HepG2 (cell line): ENCODE data around the gene IQSEC1. TPM values are rescaled to one million over a fixed set of nuclear protein-coding genes. Genes with fewer than 3 reads are reported as not detected.

ENCODE experiments used
- ATF2 ChIP-seq: sonication (generic); formaldehyde crosslinking; IDR thresholded peaks from 2 replicates; pipeline ENCODE4 v1.4.0; 2020; ENCODE audit warnings: missing genetic modification reagents
- CEBPG ChIP-seq: IDR thresholded peaks from 2 replicates; pipeline ENCODE4 v1.6.1; 2016
- DRAP1 ChIP-seq: IDR thresholded peaks from 2 replicates; pipeline ENCODE4 v1.6.1; 2016; ENCODE audit warnings: missing genetic modification reagents, missing compliant biosample characterization
- GRHL1 ChIP-seq: sonication (generic); formaldehyde crosslinking; conservative IDR thresholded peaks from 2 replicates; pipeline ENCODE4 v1.8.0; 2022; ENCODE audit warnings: missing genetic modification reagents
- KMT2B ChIP-seq: IDR thresholded peaks from 2 replicates; pipeline ENCODE4 v1.6.1; 2016; ENCODE audit warnings: missing genetic modification reagents, missing compliant biosample characterization
- PAX8 ChIP-seq: sonication (generic); formaldehyde crosslinking; IDR thresholded peaks from 2 replicates; pipeline ENCODE4 v1.8.0; 2022; ENCODE audit warnings: mild to moderate bottlenecking, missing genetic modification reagents, borderline replicate concordance
- PREB ChIP-seq: sonication (generic); formaldehyde crosslinking; IDR thresholded peaks from 2 replicates; pipeline ENCODE4 v1.4.0; 2020; ENCODE audit warnings: missing genetic modification reagents
- SOX13 ChIP-seq, 3 experiments: fragments of 450-650 bp in 1 of 3; sonication (generic) in 1 of 3; formaldehyde crosslinking in 1 of 3; IDR thresholded peaks in 2 of 3; conservative IDR thresholded peaks in 1 of 3; 2 replicates each; pipeline versions ENCODE4 v1.5.0 to v1.6.1; 2016 to 2020; ENCODE audit warnings: antibody characterized with exemption in 1 of 3, mild to moderate bottlenecking in 1 of 3, missing compliant biosample characterization in 1 of 3, missing genetic modification reagents in 1 of 3, moderate library complexity in 1 of 3
- TRIM24 ChIP-seq: sonication (generic); formaldehyde crosslinking; IDR thresholded peaks from 2 replicates; pipeline ENCODE4 v1.8.0; 2022; ENCODE audit warnings: mild to moderate bottlenecking, missing genetic modification reagents
- ZBTB38 ChIP-seq: sonication (generic); formaldehyde crosslinking; IDR thresholded peaks from 2 replicates; pipeline ENCODE4 v1.5.1; 2020; ENCODE audit warnings: mild to moderate bottlenecking, missing genetic modification reagents
- ZFAT ChIP-seq: sonication (generic); formaldehyde crosslinking; conservative IDR thresholded peaks from 2 replicates; pipeline ENCODE4 v1.8.1; 2023; ENCODE audit warnings: missing genetic modification reagents, inconsistent platforms
- ZFP37 ChIP-seq: sonication (generic); formaldehyde crosslinking; IDR thresholded peaks from 2 replicates; pipeline ENCODE4 v1.4.0; 2020; ENCODE audit warnings: missing genetic modification reagents, borderline replicate concordance
- ZNF251 ChIP-seq: sonication (generic); formaldehyde crosslinking; IDR thresholded peaks from 2 replicates; pipeline ENCODE4 v1.9.0; 2021; ENCODE audit warnings: mild to moderate bottlenecking, missing genetic modification reagents
- ZNF296 ChIP-seq: sonication (generic); formaldehyde crosslinking; conservative IDR thresholded peaks from 2 replicates; pipeline ENCODE4 v1.5.0; 2020; ENCODE audit warnings: mild to moderate bottlenecking, missing genetic modification reagents
- ZNF333 ChIP-seq: sonication (generic); formaldehyde crosslinking; IDR thresholded peaks from 2 replicates; pipeline ENCODE4 v1.4.0; 2020; ENCODE audit warnings: mild to moderate bottlenecking, missing genetic modification reagents, borderline replicate concordance
- ZNF343 ChIP-seq: sonication (generic); formaldehyde crosslinking; IDR thresholded peaks from 2 replicates; pipeline ENCODE4 v1.4.0; 2020; ENCODE audit warnings: mild to moderate bottlenecking, missing genetic modification reagents
- ZNF430 ChIP-seq: sonication (generic); formaldehyde crosslinking; IDR thresholded peaks from 2 replicates; pipeline ENCODE4 v1.9.0; 2021; ENCODE audit warnings: mild to moderate bottlenecking, missing genetic modification reagents
- ZNF546 ChIP-seq: sonication (generic); formaldehyde crosslinking; conservative IDR thresholded peaks from 2 replicates; pipeline ENCODE4 v1.8.1; 2023; ENCODE audit warnings: mild to moderate bottlenecking, missing genetic modification reagents
- ZNF615 ChIP-seq: sonication (generic); formaldehyde crosslinking; IDR thresholded peaks from 2 replicates; pipeline ENCODE4 v1.5.0; 2020; ENCODE audit warnings: mild to moderate bottlenecking, missing genetic modification reagents, borderline replicate concordance
- ZNF780A ChIP-seq: sonication (generic); formaldehyde crosslinking; IDR thresholded peaks from 2 replicates; pipeline ENCODE4 v1.8.0; 2022; ENCODE audit warnings: mild to moderate bottlenecking, missing genetic modification reagents, moderate library complexity
- polyA plus RNA-seq, 8 experiments: library from polyadenylated mRNA; depleted of rRNA in 3 of 8; stranded (reverse) in 7 of 8; unstranded in 1 of 8; fragments of >200 nt; fragmentation: Illumina TruSeq in 4 of 8; extraction: Trizol in 4 of 8; gene quantifications; 2 replicates each; pipeline versions ENCODE4 v1.2.1 to v1.2.3, GENCODE V29; 2011 to 2016; ENCODE audit warnings: low read depth in 4 of 8, missing spikeins in 1 of 8, mixed read lengths in 1 of 8; ENCODE audit not compliant: insufficient read depth in 1 of 8
- total RNA-seq, 5 experiments: library from RNA; depleted of rRNA; stranded (reverse); fragments of >200 nt; fragmentation: Illumina TruSeq; extraction: Trizol; gene quantifications; 2 replicates each; pipeline ENCODE4 v1.2.3, GENCODE V29; 2016; ENCODE audit warnings: low read depth in 1 of 5

The IQSEC1 gene
- total and polyA plus RNA-seq, 2 of the 13 experiments (the other 11 are each of a cell fraction or from before 2014, with no cell fraction given) = 17.4 to 20.2 TPM

DNA sequence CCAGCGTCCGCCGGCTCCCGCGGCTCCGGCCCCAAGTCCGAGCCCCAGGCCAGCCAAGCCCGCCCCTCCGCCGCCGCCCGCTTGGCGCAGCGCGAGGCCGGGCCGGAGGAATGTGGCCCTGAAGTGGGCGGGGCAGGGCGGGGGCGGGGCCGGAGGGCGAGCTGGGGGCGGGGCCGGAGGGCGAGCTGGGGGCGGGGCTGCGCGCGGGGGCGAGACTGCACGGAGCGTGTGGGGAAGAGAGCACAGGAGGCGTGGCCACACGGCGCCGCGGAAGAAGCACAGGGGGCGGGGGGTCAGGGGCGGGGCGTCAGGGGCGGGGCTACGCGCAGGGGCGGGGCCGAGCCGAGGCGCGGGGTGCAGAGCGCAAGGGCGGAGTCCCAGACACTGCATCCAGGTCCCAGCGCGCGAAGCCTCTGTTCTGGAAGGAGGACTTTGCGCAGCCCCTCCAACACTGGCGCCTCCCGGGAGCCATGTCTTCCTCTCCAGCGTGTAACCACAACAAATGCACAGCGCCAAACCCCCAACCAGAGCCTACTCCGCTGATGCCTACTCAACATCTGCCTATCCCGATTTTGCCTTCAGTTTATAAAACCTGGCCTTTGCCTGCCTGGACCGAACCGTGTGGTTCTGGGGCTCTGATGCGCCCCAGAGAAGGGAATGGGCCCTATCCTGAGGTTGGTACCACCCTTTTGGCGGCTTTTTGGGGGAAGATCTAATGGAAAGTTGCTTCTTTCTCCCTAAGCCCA lies 105.5 kb downstream of the IQSEC1 start (continued):
- TF ChIP-seq SOX13 (IDR thresholded peaks at IDR 0.05) = no peak
- no peak; a peak in 2 of 4 replicates for TF ChIP-seq SOX13 (CRISPR knock-in tag; conservative IDR thresholded peaks at IDR 0.05 in 1 of 2, IDR thresholded peaks at IDR 0.05 in 1 of 2)
- TF ChIP-seq ZNF251 (CRISPR knock-in tag) = no peak
- no peak; the same call in 1 of the 2 replicates for TF ChIP-seq ZNF546 (CRISPR knock-in tag)
- no peak for TF ChIP-seq ZNF430 (CRISPR knock-in tag)
- no peak for TF ChIP-seq ZNF780A (CRISPR knock-in tag)
- TF ChIP-seq GRHL1 (CRISPR knock-in tag) = no peak
- no peak for TF ChIP-seq ZFP37 (CRISPR knock-in tag)
- no peak for TF ChIP-seq ZBTB38
- TF ChIP-seq ZNF296 (CRISPR knock-in tag) = no peak
- TF ChIP-seq KMT2B = no peak
- no peak for TF ChIP-seq ZNF333 (CRISPR knock-in tag)
- peak; percentile 64 for TF ChIP-seq DRAP1
- TF ChIP-seq CEBPG (CRISPR knock-in tag) = no peak
- TF ChIP-seq TRIM24 (CRISPR knock-in tag) = no peak
- TF ChIP-seq ZNF343 (CRISPR knock-in tag) = 0 out of 2 replicates have a peak, but pooled peaks have one; percentile 62
- TF ChIP-seq ATF2 (CRISPR knock-in tag) = peak; percentile 20; the same call in 1 of the 2 replicates
- no peak for TF ChIP-seq PREB (CRISPR knock-in tag)
- TF ChIP-seq ZFAT (CRISPR knock-in tag) = no peak
- no peak for TF ChIP-seq PAX8
- no peak for TF ChIP-seq ZNF615 (CRISPR knock-in tag)
